HCT116 (cell line): ENCODE measurements around the gene WDR64. TPM values are rescaled to one million over a fixed set of nuclear protein-coding genes. Genes with fewer than 3 reads are reported as not detected.

Source experiments
- ATAC-seq: fragments of 200-7000 bp; cut with Tn5 transposase; 2 replicates; pipeline ENCODE4 v1.9.1; 2020; ENCODE audit warnings: mild to moderate bottlenecking, moderate library complexity
- BruUV-seq: library from RNA; stranded (reverse); fragments of 400-500 nt; replicated peaks from 2 replicates; lab custom pipeline; 2021; lab: Mats Ljungman, UMichigan
- CTCF ChIA-PET: fragments of 300-600 bp; sonication (Branson Sonifier 250); formaldehyde crosslinking; loops from one replicate; lab custom pipeline; 2021; ENCODE audit warnings: antibody characterized with exemption; lab: Charles Lee
- POLR2A ChIA-PET: fragments of 300-600, 350-600 bp; sonication (Branson Sonifier 250); formaldehyde crosslinking; loops from one replicate; lab custom pipeline; 2021; ENCODE audit warnings: antibody characterized with exemption; lab: Charles Lee
- RAD21 ChIA-PET, 2 experiments: fragments of 300-600 bp; sonication (Branson Sonifier 250); formaldehyde crosslinking; loops; one replicate each; lab custom pipeline; 2023; ENCODE audit warnings: low total read pairs in 2 of 2; ENCODE audit not compliant: uncharacterized antibody in 2 of 2, unreplicated experiment in 2 of 2, low non-redundant PET in 1 of 2; lab: Charles Lee
- DNase-seq: peaks from one replicate; pipeline ENCODE4 v3.0.0-alpha.2; 2010; ENCODE audit warnings: low read depth, low spot score
- H2AFZ ChIP-seq: fragments of 200-600 bp; shearing (Covaris generic), sonication (generic); 2 replicates; pipeline ENCODE4 v1.6.1; 2017; ENCODE audit warnings: low read depth, mixed run types, mixed read lengths, antibody characterized with exemption, low read length; ENCODE audit not compliant: poor library complexity, severe bottlenecking
- H3K27ac ChIP-seq: 2 replicates; pipeline ENCODE4 v1.5.1; 2012; ENCODE audit warnings: low read depth, low read length
- H3K27me3 ChIP-seq: fragments of 200-600 bp; sonication (generic); 2 replicates; pipeline ENCODE4 v1.6.1; 2016; ENCODE audit warnings: mixed run types, low read length, mixed read lengths; ENCODE audit not compliant: insufficient read depth
- H3K36me3 ChIP-seq, 2 experiments: fragments of 200-500 bp in 1 of 2; fragments of 200-600 bp in 1 of 2; sonication (Bioruptor generic) in 1 of 2; sonication (generic) in 1 of 2; 2 replicates each; pipeline versions ENCODE4 v1.5.1 to v1.6.1; 2014 to 2016; ENCODE audit warnings: low read length in 2 of 2, inconsistent platforms in 1 of 2, mixed read lengths in 1 of 2, mixed run types in 1 of 2; ENCODE audit not compliant: insufficient read depth in 2 of 2, control insufficient read depth in 1 of 2
- H3K4me1 ChIP-seq, 2 experiments: fragments of 200-600 bp in 1 of 2; sonication (generic) in 1 of 2; 2 replicates each; pipeline versions ENCODE4 v1.5.1 to v1.6.1; 2012 to 2017; ENCODE audit warnings: low read length in 2 of 2, inconsistent platforms in 1 of 2, mild to moderate bottlenecking in 1 of 2, mixed read lengths in 1 of 2, mixed run types in 1 of 2, moderate library complexity in 1 of 2; ENCODE audit not compliant: insufficient read depth in 2 of 2, control insufficient read depth in 1 of 2
- H3K4me2 ChIP-seq: fragments of 200-600 bp; sonication (generic); 2 replicates; pipeline ENCODE4 v1.6.1; 2017; ENCODE audit warnings: mixed run types, low read length, mixed read lengths
- H3K4me3 ChIP-seq, 2 experiments: fragments of 200-600 bp in 1 of 2; sonication (generic) in 1 of 2; replicated peaks in 1 of 2; 2 replicates each; pipeline ENCODE4 v1.5.1; 2011 to 2016; ENCODE audit warnings: low read length in 2 of 2, control low read depth in 1 of 2, low read depth in 1 of 2, mild to moderate bottlenecking in 1 of 2, mixed read lengths in 1 of 2, mixed run types in 1 of 2
- H3K79me2 ChIP-seq: fragments of 200-600 bp; sonication (generic); 2 replicates; pipeline ENCODE4 v1.6.1; 2017; ENCODE audit warnings: mild to moderate bottlenecking, mixed run types, low read length, moderate library complexity, mixed read lengths; ENCODE audit not compliant: insufficient read depth
- H3K9ac ChIP-seq: fragments of 200-600 bp; sonication (generic); 2 replicates; pipeline ENCODE4 v1.6.1; 2016; ENCODE audit warnings: low read length, mixed read lengths
- H3K9me2 ChIP-seq: fragments of 200-600 bp; sonication (generic), shearing (Covaris generic); 2 replicates; pipeline ENCODE4 v1.6.1; 2017; ENCODE audit warnings: mixed run types, mild to moderate bottlenecking, moderate library complexity; ENCODE audit not compliant: insufficient read depth
- H3K9me3 ChIP-seq, 2 experiments: fragments of 200-500 bp in 1 of 2; fragments of 200-600 bp in 1 of 2; sonication (Bioruptor generic) in 1 of 2; sonication (generic) in 1 of 2; 2 replicates each; pipeline ENCODE4 v1.6.1; 2014 to 2017; ENCODE audit warnings: low read length in 2 of 2, mixed read lengths in 2 of 2, inconsistent platforms in 1 of 2, low read depth in 1 of 2, mild to moderate bottlenecking in 1 of 2, mixed run types in 1 of 2, moderate library complexity in 1 of 2; ENCODE audit not compliant: control insufficient read depth in 1 of 2, insufficient read depth in 1 of 2
- H4K20me1 ChIP-seq: fragments of 200-600 bp; sonication (generic), shearing (Covaris generic); 2 replicates; pipeline ENCODE4 v1.6.1; 2017; ENCODE audit warnings: mixed run types, mild to moderate bottlenecking, moderate library complexity; ENCODE audit not compliant: insufficient read depth
- CBX3 ChIP-seq: IDR thresholded peaks from 2 replicates; pipeline ENCODE4 v1.6.1; 2012; ENCODE audit warnings: low read depth
- ELF1 ChIP-seq: IDR thresholded peaks from 2 replicates; pipeline ENCODE4 v1.6.1; 2012; ENCODE audit warnings: low read depth, borderline replicate concordance
- EZH2 ChIP-seq: fragments of 200-600 bp; sonication (generic); IDR thresholded peaks from 2 replicates; pipeline ENCODE4 v1.6.1; 2017; ENCODE audit warnings: antibody characterized with exemption, mixed run types
- EZH2phosphoT487 ChIP-seq: fragments of 200-600 bp; IDR thresholded peaks from 2 replicates; pipeline ENCODE4 v1.6.1; 2018; ENCODE audit warnings: antibody characterized with exemption, borderline replicate concordance
- FOSL1 ChIP-seq: IDR thresholded peaks from 2 replicates; pipeline ENCODE4 v1.6.1; 2012; ENCODE audit warnings: low read depth
- POLR2A ChIP-seq: IDR thresholded peaks from 2 replicates; pipeline ENCODE4 v1.7.0; 2011; ENCODE audit warnings: borderline replicate concordance; ENCODE audit not compliant: insufficient read depth, insufficient read length; ENCODE audit errors: extremely low read depth
- POLR2AphosphoS5 ChIP-seq: IDR thresholded peaks from 2 replicates; pipeline ENCODE4 v1.6.1; 2011; ENCODE audit warnings: mild to moderate bottlenecking, low read depth, low read length, moderate library complexity
- RAD21 ChIP-seq: IDR thresholded peaks from 2 replicates; pipeline ENCODE4 v1.6.1; 2012; ENCODE audit warnings: low read depth, mild to moderate bottlenecking
- REST ChIP-seq: IDR thresholded peaks from 2 replicates; pipeline ENCODE4 v1.6.1; 2012; ENCODE audit warnings: low read depth
- SIN3A ChIP-seq: IDR thresholded peaks from 2 replicates; pipeline ENCODE4 v1.6.1; 2012; ENCODE audit warnings: low read depth
- SP1 ChIP-seq: IDR thresholded peaks from 2 replicates; pipeline ENCODE4 v1.6.1; 2012; ENCODE audit warnings: low read depth
- SRF ChIP-seq: IDR thresholded peaks from 2 replicates; pipeline ENCODE4 v1.6.1; 2012; ENCODE audit warnings: low read depth
- TCF7L2 ChIP-seq: IDR thresholded peaks from 2 replicates; pipeline ENCODE4 v1.7.0; 2011; ENCODE audit warnings: borderline replicate concordance, inconsistent platforms; ENCODE audit not compliant: insufficient read depth, insufficient read length; ENCODE audit errors: extremely low read depth
- YY1 ChIP-seq: IDR thresholded peaks from 2 replicates; pipeline ENCODE4 v1.6.1; 2011; ENCODE audit warnings: low read length, low read depth, moderate library complexity, mild to moderate bottlenecking; ENCODE audit not compliant: insufficient replicate concordance; ENCODE audit errors: extremely low read depth
- ZFX ChIP-seq: fragments of 450-650 bp; IDR thresholded peaks from 2 replicates; pipeline ENCODE4 v1.6.1; 2017
- ZNF274 ChIP-seq: fragments of 200-500 bp; sonication (Bioruptor generic); IDR thresholded peaks from 2 replicates; pipeline ENCODE4 v1.6.1; 2014; ENCODE audit warnings: mild to moderate bottlenecking, low read depth, low read length, inconsistent platforms
- intact Hi-C: fragments of 100-400 bp; cut with micrococcal nuclease; formaldehyde crosslinking; loops from 2 replicates; pipeline ENCODE4 v1.10.0; 2022
- total RNA-seq: library from RNA; stranded (reverse); gene quantifications from one replicate; pipeline ENCODE4 v1.2.1, GENCODE V29; 2021; ENCODE audit not compliant: unreplicated experiment
- TF ChIP-seq, protein P1 (sequence below): IDR thresholded peaks from 2 replicates; pipeline ENCODE4 v1.6.1; 2012
- TF ChIP-seq, protein P2 (sequence below): IDR thresholded peaks from 2 replicates; pipeline ENCODE4 v1.6.1; 2011; ENCODE audit warnings: mild to moderate bottlenecking, low read length, moderate library complexity; ENCODE audit not compliant: insufficient replicate concordance; ENCODE audit errors: extremely low read depth
- TF ChIP-seq, protein P3 (sequence below), 3 experiments: fragments of 200-600 bp in 1 of 3; sonication (generic) in 1 of 3; IDR thresholded peaks in 2 of 3; conservative IDR thresholded peaks in 1 of 3; 2 replicates each; pipeline ENCODE4 v1.5.1; 2012 to 2017; ENCODE audit warnings: low read depth in 2 of 3, low read length in 2 of 3, antibody characterized with exemption in 1 of 3, borderline replicate concordance in 1 of 3, control low read depth in 1 of 3, mild to moderate bottlenecking in 1 of 3, mixed read lengths in 1 of 3, mixed run types in 1 of 3, moderate library complexity in 1 of 3; ENCODE audit not compliant: insufficient read depth in 1 of 3
- TF ChIP-seq, protein P4 (sequence below): IDR thresholded peaks from 2 replicates; pipeline ENCODE4 v1.6.1; 2012

The WDR64 gene
- total RNA-seq, 1 experiment from 2014 or later: not detected

DNA sequence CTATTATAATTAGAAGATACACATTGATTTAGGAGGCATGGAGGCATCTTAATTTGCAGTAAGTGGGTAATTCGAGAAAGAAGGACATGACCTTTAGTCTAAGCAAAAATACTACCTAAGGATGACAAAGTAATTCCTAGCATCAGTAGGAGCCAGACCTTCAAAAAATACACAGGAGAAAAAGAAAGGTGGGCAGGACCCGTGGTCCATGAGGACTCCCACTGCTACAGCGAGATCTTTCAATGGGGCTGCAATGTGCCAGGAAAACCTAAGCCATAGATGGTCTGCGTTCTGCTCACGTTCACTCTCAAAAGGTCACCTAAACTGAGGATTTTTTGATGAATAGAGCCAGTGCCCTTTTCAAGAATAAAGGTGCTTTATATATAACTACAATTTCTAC, 185.3 kb downstream of the WDR64 start:
- Histone ChIP-seq H3K4me1 (no peaks in the 10 kb centered on the region), H4K20me1 (no peaks in the 10 kb centered on the region), H3K27ac (no peak overlapping the region), H2AFZ (no peak overlapping the region), H3K27me3 (no peaks in the 10 kb centered on the region), H3K9ac (no peak overlapping the region), H3K4me3 (no peak overlapping the region), H3K9me3 (no peaks in the 10 kb centered on the region), H3K79me2 (no peaks in the 10 kb centered on the region), H3K9me2 (no peaks in the 10 kb centered on the region), H3K4me2 (no peak overlapping the region), H3K36me3 (no peaks in the 10 kb centered on the region)
- DNase-seq (no peak), ATAC-seq (no peak)
- POLR2A ChIA-PET: no interaction called here
- BruUV-seq: no TSS peak
- CTCF ChIA-PET: interaction anchor here (1.5 kb wide), 1 partner anchor 226 kb away, joined by 7 read pairs; no protein-coding TSS in a partner anchor
- intact Hi-C loops: no loop called here
- RAD21 ChIA-PET: no interaction called here
- TF ChIP-seq FOSL1 (no peak), ELF1 (no peak), EZH2 (no peak), REST (no peak), CBX3 (no peak), ZFX (no peak), SP1 (no peak), TCF7L2 (no peak), RAD21 (no peak), YY1 (no peak), EZH2phosphoT487 (no peak), POLR2A (no peak), ZNF274 (no peak), SRF (no peak), SIN3A (no peak), POLR2AphosphoS5 (no peak)
- TF ChIP-seq, protein P1, sequence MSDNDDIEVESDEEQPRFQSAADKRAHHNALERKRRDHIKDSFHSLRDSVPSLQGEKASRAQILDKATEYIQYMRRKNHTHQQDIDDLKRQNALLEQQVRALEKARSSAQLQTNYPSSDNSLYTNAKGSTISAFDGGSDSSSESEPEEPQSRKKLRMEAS: no peak
- TF ChIP-seq, protein P2, sequence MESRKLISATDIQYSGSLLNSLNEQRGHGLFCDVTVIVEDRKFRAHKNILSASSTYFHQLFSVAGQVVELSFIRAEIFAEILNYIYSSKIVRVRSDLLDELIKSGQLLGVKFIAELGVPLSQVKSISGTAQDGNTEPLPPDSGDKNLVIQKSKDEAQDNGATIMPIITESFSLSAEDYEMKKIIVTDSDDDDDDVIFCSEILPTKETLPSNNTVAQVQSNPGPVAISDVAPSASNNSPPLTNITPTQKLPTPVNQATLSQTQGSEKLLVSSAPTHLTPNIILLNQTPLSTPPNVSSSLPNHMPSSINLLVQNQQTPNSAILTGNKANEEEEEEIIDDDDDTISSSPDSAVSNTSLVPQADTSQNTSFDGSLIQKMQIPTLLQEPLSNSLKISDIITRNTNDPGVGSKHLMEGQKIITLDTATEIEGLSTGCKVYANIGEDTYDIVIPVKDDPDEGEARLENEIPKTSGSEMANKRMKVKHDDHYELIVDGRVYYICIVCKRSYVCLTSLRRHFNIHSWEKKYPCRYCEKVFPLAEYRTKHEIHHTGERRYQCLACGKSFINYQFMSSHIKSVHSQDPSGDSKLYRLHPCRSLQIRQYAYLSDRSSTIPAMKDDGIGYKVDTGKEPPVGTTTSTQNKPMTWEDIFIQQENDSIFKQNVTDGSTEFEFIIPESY: no peak
- TF ChIP-seq, protein P3, sequence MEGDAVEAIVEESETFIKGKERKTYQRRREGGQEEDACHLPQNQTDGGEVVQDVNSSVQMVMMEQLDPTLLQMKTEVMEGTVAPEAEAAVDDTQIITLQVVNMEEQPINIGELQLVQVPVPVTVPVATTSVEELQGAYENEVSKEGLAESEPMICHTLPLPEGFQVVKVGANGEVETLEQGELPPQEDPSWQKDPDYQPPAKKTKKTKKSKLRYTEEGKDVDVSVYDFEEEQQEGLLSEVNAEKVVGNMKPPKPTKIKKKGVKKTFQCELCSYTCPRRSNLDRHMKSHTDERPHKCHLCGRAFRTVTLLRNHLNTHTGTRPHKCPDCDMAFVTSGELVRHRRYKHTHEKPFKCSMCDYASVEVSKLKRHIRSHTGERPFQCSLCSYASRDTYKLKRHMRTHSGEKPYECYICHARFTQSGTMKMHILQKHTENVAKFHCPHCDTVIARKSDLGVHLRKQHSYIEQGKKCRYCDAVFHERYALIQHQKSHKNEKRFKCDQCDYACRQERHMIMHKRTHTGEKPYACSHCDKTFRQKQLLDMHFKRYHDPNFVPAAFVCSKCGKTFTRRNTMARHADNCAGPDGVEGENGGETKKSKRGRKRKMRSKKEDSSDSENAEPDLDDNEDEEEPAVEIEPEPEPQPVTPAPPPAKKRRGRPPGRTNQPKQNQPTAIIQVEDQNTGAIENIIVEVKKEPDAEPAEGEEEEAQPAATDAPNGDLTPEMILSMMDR (IDR thresholded peaks at IDR 0.05 in 2 of 3, conservative IDR thresholded peaks at IDR 0.05 in 1 of 3; ENCODE audit: borderline replicate concordance in 1 of 3, insufficient read depth in 1 of 3, low read depth in 2 of 3, low read length in 2 of 3): no peak
- TF ChIP-seq, protein P4, sequence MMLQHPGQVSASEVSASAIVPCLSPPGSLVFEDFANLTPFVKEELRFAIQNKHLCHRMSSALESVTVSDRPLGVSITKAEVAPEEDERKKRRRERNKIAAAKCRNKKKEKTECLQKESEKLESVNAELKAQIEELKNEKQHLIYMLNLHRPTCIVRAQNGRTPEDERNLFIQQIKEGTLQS: no peak
